Measurements from ENCODE around the gene MPHOSPH10.

Gene MPHOSPH10

DNA sequence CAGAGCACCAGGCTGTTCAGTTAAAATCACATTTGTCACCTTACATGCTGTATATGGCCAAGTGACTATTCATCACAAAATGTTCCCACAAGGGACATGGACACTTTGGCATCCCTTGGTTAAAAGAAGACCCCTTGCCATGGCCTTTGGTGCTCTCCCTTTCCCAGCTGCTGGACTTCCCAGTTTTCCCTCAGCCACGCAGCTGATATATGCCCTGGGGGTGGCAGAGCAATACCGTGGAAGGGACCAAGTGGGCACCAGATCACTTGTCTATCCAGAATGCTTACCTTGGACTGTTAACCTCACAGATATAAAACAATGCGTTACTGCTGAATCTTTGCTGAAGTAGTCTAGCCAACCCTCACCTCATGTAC is 61.1 kb downstream of the MPHOSPH10 start:
- H3K9ac ChIP-seq (ENCODE audit: low read depth, low read length) = no peak overlapping the region
- no peaks in the 10 kb centered on the region for H3K9me3 ChIP-seq (ENCODE audit: insufficient read depth, low read length, severe bottlenecking)
- no peak overlapping the region for H3K27ac ChIP-seq (ENCODE audit: low read length)
- H2AFZ ChIP-seq (ENCODE audit: low read depth, low read length) = no peak overlapping the region
- peaks cover 16% of the 10 kb centered on the region for H3K27me3 ChIP-seq (ENCODE audit: insufficient read depth, low read length, poor library complexity)
- H3K4me1 ChIP-seq (ENCODE audit: insufficient read depth, low read length) = no peaks in the 10 kb centered on the region
- no peaks in the 10 kb centered on the region for H4K20me1 ChIP-seq (ENCODE audit: insufficient read depth, low read length)
- no peak for ATAC-seq (ENCODE audit: insufficient read depth, low read depth)
- TF ChIP-seq EZH2 (IDR thresholded peaks at IDR 0.05; ENCODE audit: borderline replicate concordance, low read depth, low read length, severe bottlenecking) = no peak
- TF ChIP-seq, protein P1, sequence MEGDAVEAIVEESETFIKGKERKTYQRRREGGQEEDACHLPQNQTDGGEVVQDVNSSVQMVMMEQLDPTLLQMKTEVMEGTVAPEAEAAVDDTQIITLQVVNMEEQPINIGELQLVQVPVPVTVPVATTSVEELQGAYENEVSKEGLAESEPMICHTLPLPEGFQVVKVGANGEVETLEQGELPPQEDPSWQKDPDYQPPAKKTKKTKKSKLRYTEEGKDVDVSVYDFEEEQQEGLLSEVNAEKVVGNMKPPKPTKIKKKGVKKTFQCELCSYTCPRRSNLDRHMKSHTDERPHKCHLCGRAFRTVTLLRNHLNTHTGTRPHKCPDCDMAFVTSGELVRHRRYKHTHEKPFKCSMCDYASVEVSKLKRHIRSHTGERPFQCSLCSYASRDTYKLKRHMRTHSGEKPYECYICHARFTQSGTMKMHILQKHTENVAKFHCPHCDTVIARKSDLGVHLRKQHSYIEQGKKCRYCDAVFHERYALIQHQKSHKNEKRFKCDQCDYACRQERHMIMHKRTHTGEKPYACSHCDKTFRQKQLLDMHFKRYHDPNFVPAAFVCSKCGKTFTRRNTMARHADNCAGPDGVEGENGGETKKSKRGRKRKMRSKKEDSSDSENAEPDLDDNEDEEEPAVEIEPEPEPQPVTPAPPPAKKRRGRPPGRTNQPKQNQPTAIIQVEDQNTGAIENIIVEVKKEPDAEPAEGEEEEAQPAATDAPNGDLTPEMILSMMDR (IDR thresholded peaks at IDR 0.05; ENCODE audit: borderline replicate concordance, extremely low read depth, low read length, poor library complexity, severe bottlenecking) = no peak
- H3K4me3 ChIP-seq (ENCODE audit: low read depth in 1 of 2, low read length in 2 of 2) = no peak overlapping the region
- DNase-seq = no peak
- H3K79me2 ChIP-seq (ENCODE audit: insufficient read depth, low read length) = no peaks in the 10 kb centered on the region
- no peaks in the 10 kb centered on the region for H3K36me3 ChIP-seq (ENCODE audit: insufficient read depth, low read length)
- no peak overlapping the region for H3K4me2 ChIP-seq (ENCODE audit: insufficient read depth, low read length)

Measured in DND-41 (cell line).